Stimulated activated CD4-positive, alpha-beta T cell treated with anti-CD3 and anti-CD28 coated beads, Interleukin-2, amount 100 ng/mL, for 24 hours (primary cell): Measurements from ENCODE around the gene LARP4B.

ENCODE experiments used
- DNase-seq, 2 donors: peaks; one replicate each; pipeline ENCODE4 v3.0.0-alpha.2; 2020

The LARP4B gene

GRCh38 chr10:921471-922414, 9.8 kb downstream of the LARP4B start:
- DNase-seq, result no peak

- no peak for DNase-seq
Measured at GRCh38 chr10:920450-920849, 11.1 kb downstream of the LARP4B start.

DNA sequence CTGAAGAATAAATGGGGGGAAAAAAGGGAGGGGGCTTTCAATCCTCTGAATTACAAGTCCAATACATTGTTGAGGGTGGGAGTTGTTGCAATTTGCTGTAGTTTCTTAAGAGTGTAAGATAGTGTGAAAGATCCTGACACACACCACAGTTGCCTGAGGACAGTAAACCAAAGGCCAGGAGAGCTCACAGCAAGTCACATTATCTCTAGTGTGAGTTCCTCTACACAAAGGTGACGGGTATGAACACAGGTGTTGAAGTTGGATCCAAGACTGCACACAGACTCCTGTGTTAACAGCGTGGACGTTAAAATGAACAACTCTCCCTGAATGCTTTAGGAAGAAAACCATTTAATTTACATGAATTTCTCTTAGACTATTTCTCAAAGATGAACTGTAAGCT, 12.0 kb downstream of the LARP4B start:
- DNase-seq, result no peak

- no peak for DNase-seq
Measured at GRCh38 chr10:917999-918398, 13.5 kb downstream of the LARP4B start.

- DNase-seq, result no peak
Measured at GRCh38 chr10:917416-917720, 14.1 kb downstream of the LARP4B start.

DNA sequence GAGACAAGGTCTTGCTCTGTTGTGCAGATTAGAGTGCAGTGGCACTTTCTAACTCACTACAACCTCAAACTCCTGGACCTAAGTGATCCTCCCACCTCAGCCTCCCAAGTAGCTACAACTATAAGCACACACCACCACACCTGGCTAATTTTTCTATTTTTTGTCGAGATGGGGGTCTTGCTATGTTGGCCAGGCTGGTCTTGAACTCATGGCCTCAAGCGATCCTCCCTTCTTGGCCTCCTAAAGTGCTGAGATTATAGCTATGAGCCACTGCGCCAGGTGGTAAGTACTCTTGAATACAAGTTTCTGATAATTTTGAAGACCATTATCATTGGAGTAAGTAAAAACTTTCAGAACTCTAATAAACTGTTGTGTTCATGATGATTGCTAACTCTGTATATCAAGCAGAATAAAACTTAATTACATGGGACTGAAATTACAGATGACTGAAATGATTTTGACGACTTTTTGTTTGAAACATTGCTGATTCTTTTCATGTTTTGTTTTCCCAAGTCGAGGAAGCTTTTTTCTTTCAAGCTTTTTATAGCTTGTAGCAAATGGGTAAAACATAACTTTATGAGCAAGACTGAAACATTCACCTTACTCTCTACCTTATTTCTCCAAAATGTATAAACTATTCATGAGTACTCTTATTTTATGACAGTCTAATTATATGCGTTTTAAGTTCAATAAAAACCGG, 14.6 kb downstream of the LARP4B start:
- no peak for DNase-seq

DNA sequence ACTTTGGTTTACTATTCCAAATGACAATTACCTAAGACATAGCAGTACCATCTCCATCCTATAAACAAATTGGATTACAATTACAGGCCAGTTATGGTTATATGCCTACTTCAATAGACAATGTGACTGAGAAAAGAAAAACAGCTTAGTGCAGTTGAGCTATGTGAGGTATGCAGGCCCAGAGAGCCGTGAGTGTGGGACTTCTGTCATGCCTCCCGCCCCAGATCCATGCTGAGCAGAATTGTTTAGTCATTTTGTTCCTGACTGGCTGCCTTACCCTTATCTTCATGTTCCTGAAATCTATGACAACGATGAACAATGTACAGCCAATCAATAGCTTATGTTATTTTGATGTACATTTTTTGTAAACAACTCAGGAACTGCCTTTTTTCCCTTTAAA, 21.7 kb downstream of the LARP4B start:
- DNase-seq, result no peak

DNA sequence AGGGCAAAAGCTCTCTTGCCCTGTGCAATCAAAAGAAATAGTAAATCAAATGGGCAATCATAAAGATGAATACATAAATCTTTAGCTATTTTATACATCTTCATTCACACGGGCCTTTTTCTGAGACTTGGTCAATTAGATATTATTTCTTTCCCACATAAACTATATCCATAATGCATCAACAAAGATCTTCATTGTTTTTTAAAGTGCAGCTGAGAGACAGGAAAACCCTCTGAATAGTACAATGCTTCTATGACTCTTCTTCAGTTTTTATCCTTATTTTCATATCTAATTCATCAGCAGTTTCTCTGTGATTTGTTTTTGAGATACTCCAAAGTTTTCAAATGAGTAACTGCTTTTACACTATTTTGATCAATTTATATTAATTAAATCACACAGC, 25.5 kb downstream of the LARP4B start:
- no peak for DNase-seq

GRCh38 chr10:905503-905902, 26.0 kb downstream of the LARP4B start:
- no peak for DNase-seq

DNA sequence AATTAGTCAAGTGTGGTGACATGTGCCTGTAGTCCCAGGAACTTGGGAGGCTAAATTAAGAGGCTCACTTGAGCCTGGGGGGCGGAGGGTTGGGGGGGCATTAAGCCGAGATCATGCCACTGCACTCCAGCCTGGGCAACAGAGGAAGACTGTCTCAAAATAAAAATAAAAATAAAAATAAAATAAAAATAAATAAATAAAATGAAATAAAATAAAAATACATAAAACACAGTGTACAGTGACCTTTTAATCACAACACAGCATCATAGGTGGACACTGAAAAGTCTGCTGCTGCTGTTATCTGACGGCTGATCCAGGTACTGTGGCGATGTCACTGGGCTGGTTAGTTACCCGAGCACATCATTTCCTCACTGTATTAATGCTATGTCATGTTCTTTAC, 27.1 kb downstream of the LARP4B start:
- DNase-seq, result no peak

GRCh38 chr10:898141-898540, 33.4 kb downstream of the LARP4B start:
- no peak for DNase-seq

- no peak for DNase-seq
Measured at GRCh38 chr10:896982-897381, 34.5 kb downstream of the LARP4B start.

DNA sequence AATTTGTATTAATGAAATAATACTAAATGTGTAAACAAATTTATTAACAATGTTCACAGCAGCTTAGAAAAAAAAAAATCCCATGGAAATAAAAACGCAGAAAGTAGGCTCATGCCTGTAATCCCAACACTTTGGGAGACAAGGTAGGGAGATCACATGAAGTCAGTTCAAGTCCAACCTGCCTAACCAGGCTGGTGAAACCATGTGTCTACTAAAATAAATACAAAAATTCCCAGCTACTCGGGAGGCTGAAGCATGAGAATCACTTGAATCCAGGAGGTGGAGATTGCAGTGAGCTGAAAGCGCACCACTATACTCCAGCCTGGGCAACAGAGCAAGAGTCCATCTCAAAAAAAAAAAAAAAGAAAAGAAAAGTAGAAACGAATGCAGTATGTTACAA, 36.2 kb downstream of the LARP4B start:
- no peak for DNase-seq

- DNase-seq, result no peak
Measured at GRCh38 chr10:878895-879294, 52.6 kb downstream of the LARP4B start.

- DNase-seq, result no peak
Measured at GRCh38 chr10:878333-878759, 53.2 kb downstream of the LARP4B start.

DNA sequence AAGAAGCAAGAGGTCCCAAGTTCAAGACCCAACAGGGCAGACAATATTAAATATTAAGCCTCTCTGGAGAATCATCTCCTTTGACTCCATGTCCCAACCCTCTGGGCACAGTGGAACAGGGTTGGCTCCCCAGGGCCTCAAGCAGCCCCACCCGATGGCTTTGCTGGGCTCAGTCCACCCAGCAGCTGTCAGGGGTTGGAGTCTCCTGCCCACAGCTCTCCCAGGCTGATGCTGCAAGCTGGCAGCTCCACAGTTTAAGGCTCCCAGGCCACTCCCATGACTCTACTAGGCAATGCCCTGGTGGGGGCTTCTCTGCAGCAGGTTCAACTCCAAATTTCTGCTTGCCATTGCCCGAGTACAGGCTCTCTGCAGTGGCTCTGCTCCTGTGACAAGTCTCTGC, 55.1 kb downstream of the LARP4B start:
- DNase-seq, result no peak

- no peak for DNase-seq
Measured at GRCh38 chr10:873020-873419, 58.5 kb downstream of the LARP4B start.

- DNase-seq, result no peak
Measured at GRCh38 chr10:871951-872403, 59.5 kb downstream of the LARP4B start.

DNA sequence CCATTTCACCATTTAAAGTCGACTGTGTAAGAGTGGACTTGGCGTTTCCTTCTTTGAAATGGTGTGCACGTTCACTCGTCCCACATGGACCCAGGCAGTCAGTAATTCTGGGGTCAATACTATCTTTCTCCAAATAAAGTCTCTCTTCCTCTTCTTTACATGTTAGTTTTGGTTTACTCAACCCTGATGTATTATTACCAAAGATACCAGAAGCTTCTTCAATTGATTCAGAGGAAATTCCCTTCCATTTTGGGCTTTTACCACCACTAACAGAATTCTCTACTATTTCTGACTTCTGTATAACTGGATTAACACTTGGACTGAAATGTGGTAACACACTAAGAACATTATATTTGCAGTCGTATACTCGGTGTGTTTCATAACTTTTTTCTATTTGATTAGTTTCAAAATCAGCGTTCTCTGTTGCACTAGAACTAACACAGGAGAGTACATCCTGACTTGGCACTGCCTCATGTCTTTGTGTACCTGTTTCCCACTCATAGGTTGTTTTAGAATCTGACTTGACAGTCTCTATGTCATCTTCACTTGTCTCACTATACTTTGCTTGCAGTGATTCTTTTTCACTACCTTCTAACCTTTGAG, 60.8 kb downstream of the LARP4B start:
- DNase-seq, result no peak

- DNase-seq, result no peak
Measured at GRCh38 chr10:869171-869570, 62.3 kb downstream of the LARP4B start.

DNA sequence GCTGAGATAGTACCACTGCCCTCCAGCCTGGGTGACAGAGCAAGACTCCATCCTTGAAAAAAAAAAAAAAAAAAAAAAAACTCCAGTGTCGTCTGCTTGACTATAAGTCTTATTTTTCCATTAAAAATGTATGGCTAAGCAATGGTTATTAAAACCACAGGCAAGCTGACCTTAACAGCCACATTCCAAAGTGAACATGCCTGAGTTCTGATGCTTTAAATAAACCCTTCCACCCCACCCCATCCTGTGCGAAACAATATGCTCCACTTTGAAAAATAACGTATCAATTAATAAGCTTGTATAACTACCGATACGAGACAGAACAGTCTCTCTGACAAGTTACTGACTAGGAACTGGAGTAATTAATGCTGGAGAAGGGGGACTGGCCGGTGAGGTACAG, 63.7 kb downstream of the LARP4B start:
- DNase-seq, result no peak

- DNase-seq, result no peak
Measured at GRCh38 chr10:866577-866941, 64.9 kb downstream of the LARP4B start.

DNA sequence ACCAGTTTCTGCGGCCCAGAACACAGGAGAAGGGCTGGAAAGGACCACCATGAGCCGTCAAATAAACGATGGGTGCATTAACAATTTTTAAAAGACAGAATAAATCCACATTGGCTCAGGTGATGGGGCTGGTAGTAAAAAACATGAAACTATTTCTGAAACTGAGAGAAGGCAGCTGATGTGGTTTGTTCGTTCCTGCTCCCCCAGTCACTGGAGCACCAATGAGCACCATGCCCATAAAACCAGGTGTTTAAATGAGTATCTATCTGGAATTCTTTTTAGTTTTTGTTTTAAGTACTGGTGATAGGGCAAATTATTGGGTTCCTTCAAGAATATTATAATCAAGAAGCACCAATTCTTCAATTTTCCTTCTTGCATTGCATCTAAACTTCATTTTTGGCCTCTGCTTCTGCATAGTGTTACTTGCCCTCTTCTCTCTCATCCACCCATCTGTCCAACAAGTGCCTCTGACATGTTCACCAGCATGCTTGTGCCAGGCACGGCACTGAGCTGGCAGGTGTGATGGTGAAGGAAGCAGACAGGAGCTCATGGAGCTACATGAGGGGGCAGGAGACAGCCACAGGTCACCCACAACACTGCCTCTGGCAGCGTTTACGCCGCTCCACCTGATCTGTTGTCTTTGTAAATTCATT, 65.5 kb downstream of the LARP4B start:
- no peak for DNase-seq

- no peak for DNase-seq
Measured at GRCh38 chr10:865257-865656, 66.2 kb downstream of the LARP4B start.
